ENCODE measurements around the gene HOMER1. TPM values are rescaled to one million over a fixed set of nuclear protein-coding genes. Genes with fewer than 3 reads are reported as not detected.

The HOMER1 gene
- total and polyA plus RNA-seq, 9 of the 15 experiments (the other 6 are each of a cell fraction or from before 2014, with no cell fraction given): 6.3 to 39.9 (median 9.9) TPM

- intact Hi-C loops (cut with micrococcal nuclease) (no loop called here), in situ Hi-C loops (cut with MboI) (no loop called here)
- BruUV-seq (replicated peaks): no TSS peak
- H2AFZ ChIP-seq (ENCODE audit: low read depth, low read length): no peak overlapping the region
- ATAC-seq: no peak
- no peak overlapping the region for H3K27ac ChIP-seq (ENCODE audit: extremely low read depth, low read depth, low read length)
- no peak for DNase-seq (ENCODE audit: extremely low read depth in 1 of 4, low spot score in 3 of 4)
- H4K20me1 ChIP-seq (replicated peaks; ENCODE audit: control insufficient read depth, insufficient read depth, low read length): no peaks in the 10 kb centered on the region
- ChIA-PET POLR2A (interaction anchor here (1.1 to 1.8 kb wide), 2 partner anchors 9 to 18 kb away, joined by 3 to 4 read pairs; no protein-coding TSS in a partner anchor), CTCF (ENCODE audit: low intra/inter-chr PET ratio) (no interaction called here)
- H3K36me3 ChIP-seq (ENCODE audit: control insufficient read depth, insufficient read depth, low read length): no peaks in the 10 kb centered on the region
- no peak overlapping the region for H3K4me3 ChIP-seq
- FAIRE-seq: no peak
- H3K9me1 ChIP-seq (ENCODE audit: control insufficient read depth, insufficient read depth, low read length): no peaks in the 10 kb centered on the region
- no peaks in the 10 kb centered on the region for H3K9me3 ChIP-seq (replicated peaks; ENCODE audit: control insufficient read depth, insufficient read depth, low read depth, low read length)
- no peak overlapping the region for H3K9ac ChIP-seq (ENCODE audit: insufficient read depth in 1 of 2, low read depth in 2 of 2, low read length in 2 of 2)
- peaks cover 7% of the 10 kb centered on the region; the same call in 2 of the 3 replicates for H3K79me2 ChIP-seq (ENCODE audit: control insufficient read depth, insufficient read depth, low read length)
- 9% methylated on average over 2 of the region's 2 CpGs for WGBS (ENCODE audit: insufficient coverage, low coverage, missing lambda C conversion rate)
- H3K27me3 ChIP-seq (ENCODE audit: control insufficient read depth in 2 of 2, insufficient read depth in 2 of 2, low read length in 2 of 2): no peaks in the 10 kb centered on the region
- H3K4me1 ChIP-seq (replicated peaks in 1 of 2; ENCODE audit: control insufficient read depth in 2 of 2, insufficient read depth in 2 of 2, low read length in 2 of 2): no peaks in the 10 kb centered on the region
- TF ChIP-seq JUND (IDR thresholded peaks at IDR 0.05; ENCODE audit: borderline replicate concordance, low read depth, low read length) (peak; percentile 53; the same call in 1 of the 2 replicates), JUND (tag; IDR thresholded peaks at IDR 0.05; ENCODE audit: borderline replicate concordance, low read depth, low read length) (0 out of 3 replicates have a peak, but pooled peaks have one; percentile 18), SMARCA4 (IDR thresholded peaks at IDR 0.05) (0 out of 2 replicates have a peak, but pooled peaks have one; percentile 24), JUNB (CRISPR knock-in tag; conservative IDR thresholded peaks at IDR 0.05) (no peak), ZNF263 (CRISPR knock-in tag; IDR thresholded peaks at IDR 0.05; ENCODE audit: borderline replicate concordance) (no peak), CREB3 (tag; conservative IDR thresholded peaks at IDR 0.05; ENCODE audit: low read depth) (no peak), CBFA2T3 (IDR thresholded peaks at IDR 0.05) (peak; percentile 28; the same call in 1 of the 2 replicates), RCOR1 (IDR thresholded peaks at IDR 0.05; ENCODE audit: borderline replicate concordance in 1 of 2, low read depth in 2 of 2, low read length in 2 of 2) (0 out of 4 replicates have a peak, but pooled peaks of 1 of the 2 experiments have one; percentile 33), FOSL1 (tag; conservative IDR thresholded peaks at IDR 0.05) (peak; percentile 77), HDAC8 (tag; IDR thresholded peaks at IDR 0.05) (no peak), ARID1B (IDR thresholded peaks at IDR 0.05) (0 out of 2 replicates have a peak, but pooled peaks have one; percentile 23), KDM1A (IDR thresholded peaks at IDR 0.05) (peak; percentile 59 to 60; a peak in 3 of 4 replicates)
- no peak overlapping the region for H3K4me2 ChIP-seq (ENCODE audit: insufficient read depth, low read length)
Observed at GRCh38 chr5:79495311-79495710, 18.6 kb downstream of the HOMER1 start.
